Measurements from ENCODE around the gene MCM3AP. TPM values are rescaled to one million over a fixed set of nuclear protein-coding genes. Genes with fewer than 3 reads are reported as not detected.

The MCM3AP gene
- total RNA-seq, 1 experiment from 2014 or later = 88.4 TPM

GRCh38 chr21:46218906-46219590 lies 66.4 kb downstream of the MCM3AP start:
- ChIA-PET CTCF (no interaction called here), RAD21 (ENCODE audit: low non-redundant PET in 1 of 2, low total read pairs in 2 of 2, uncharacterized antibody in 2 of 2, unreplicated experiment in 2 of 2) (no interaction called here), POLR2A (no interaction called here)
- no peaks in the 10 kb centered on the region for H3K36me3 ChIP-seq (ENCODE audit: control insufficient read depth in 1 of 2, insufficient read depth in 2 of 2, low read length in 2 of 2)
- H3K27ac ChIP-seq (ENCODE audit: low read depth, low read length) = no peak overlapping the region
- ATAC-seq (no peak), DNase-seq (ENCODE audit: low read depth, low spot score) (no peak)
- no peaks in the 10 kb centered on the region for H4K20me1 ChIP-seq (ENCODE audit: insufficient read depth)
- H3K9me2 ChIP-seq (ENCODE audit: insufficient read depth) = no peaks in the 10 kb centered on the region
- H3K4me1 ChIP-seq (ENCODE audit: control insufficient read depth in 1 of 2, insufficient read depth in 2 of 2, low read length in 2 of 2) = no peaks in the 10 kb centered on the region
- BruUV-seq (replicated peaks) = no TSS peak
- no peak overlapping the region for H3K9ac ChIP-seq (ENCODE audit: low read length)
- TF ChIP-seq POLR2AphosphoS5 (IDR thresholded peaks at IDR 0.05; ENCODE audit: low read depth, low read length) (no peak), CBX3 (IDR thresholded peaks at IDR 0.05; ENCODE audit: low read depth) (no peak), MAX (IDR thresholded peaks at IDR 0.05) (no peak), CTCF (IDR thresholded peaks at IDR 0.05 in 2 of 3, conservative IDR thresholded peaks at IDR 0.05 in 1 of 3; ENCODE audit: borderline replicate concordance in 1 of 3, insufficient read depth in 1 of 3, low read depth in 2 of 3, low read length in 2 of 3) (no peak), REST (IDR thresholded peaks at IDR 0.05; ENCODE audit: low read depth) (no peak), ATF3 (IDR thresholded peaks at IDR 0.05) (no peak), SIN3A (IDR thresholded peaks at IDR 0.05; ENCODE audit: low read depth) (no peak), EGR1 (IDR thresholded peaks at IDR 0.05; ENCODE audit: low read depth) (no peak), EZH2phosphoT487 (IDR thresholded peaks at IDR 0.05; ENCODE audit: borderline replicate concordance) (no peak), ZBTB33 (IDR thresholded peaks at IDR 0.05; ENCODE audit: extremely low read depth, insufficient replicate concordance, low read length) (no peak), JUND (IDR thresholded peaks at IDR 0.05) (no peak), ELF1 (IDR thresholded peaks at IDR 0.05; ENCODE audit: borderline replicate concordance, low read depth) (no peak), SP1 (IDR thresholded peaks at IDR 0.05; ENCODE audit: low read depth) (no peak)
- H3K4me3 ChIP-seq (replicated peaks in 1 of 2; ENCODE audit: low read depth in 1 of 2, low read length in 2 of 2) = no peak overlapping the region
- no peaks in the 10 kb centered on the region for H3K27me3 ChIP-seq (ENCODE audit: insufficient read depth, low read length)
- H3K9me3 ChIP-seq (ENCODE audit: control insufficient read depth in 1 of 2, insufficient read depth in 1 of 2, low read depth in 1 of 2, low read length in 2 of 2) = no peaks in the 10 kb centered on the region
- no peaks in the 10 kb centered on the region for H3K79me2 ChIP-seq (ENCODE audit: insufficient read depth, low read length)
- H3K4me2 ChIP-seq (ENCODE audit: low read length) = no peak overlapping the region
- intact Hi-C loops (cut with micrococcal nuclease) = no loop called here
- no peak overlapping the region for H2AFZ ChIP-seq (ENCODE audit: low read depth, low read length, poor library complexity, severe bottlenecking)
